Measurements from ENCODE around the gene ATP8A1. TPM values are rescaled to one million over a fixed set of nuclear protein-coding genes. Genes with fewer than 3 reads are reported as not detected.

The ATP8A1 gene
- total and polyA plus RNA-seq, 2 of the 4 experiments (the other 2 are of a cell fraction) = 0.12 to 0.36 TPM

GRCh38 chr4:42638993-42639392, 17.9 kb downstream of the ATP8A1 start:
- no peak for ATAC-seq (ENCODE audit: low read depth)

More at GRCh38 chr4:42638993-42639392, 17.9 kb downstream of the ATP8A1 start:
- Histone ChIP-seq H3K79me1 (ENCODE audit: low read depth in 1 of 2, low read length in 2 of 2) (no peaks in the 10 kb centered on the region), H2BK5ac (ENCODE audit: low read depth, low read length, poor library complexity, severe bottlenecking) (no peak overlapping the region), H2BK20ac (ENCODE audit: low read depth, low read length) (no peak overlapping the region), H3K9me3 (ENCODE audit: control insufficient read depth, insufficient read depth, low read length) (no peaks in the 10 kb centered on the region), H2AFZ (replicated peaks; ENCODE audit: low read length, poor library complexity) (no peak overlapping the region), H3K4ac (ENCODE audit: low read depth, low read length) (no peak overlapping the region), H2AK5ac (ENCODE audit: low read depth, low read length) (no peak overlapping the region), H3K9me1 (ENCODE audit: insufficient read depth, low read length) (no peaks in the 10 kb centered on the region), H3K18ac (ENCODE audit: low read depth, low read length) (no peak overlapping the region), H4K20me1 (ENCODE audit: insufficient read depth, low read length) (no peaks in the 10 kb centered on the region), H3K27me3 (ENCODE audit: control insufficient read depth, insufficient read depth, low read length) (no peaks in the 10 kb centered on the region), H4K5ac (ENCODE audit: low read depth, low read length) (no peak overlapping the region), H2BK120ac (ENCODE audit: low read depth, low read length) (no peak overlapping the region), H4K8ac (ENCODE audit: low read depth in 2 of 2, low read length in 2 of 2) (no peak overlapping the region), H3K9ac (ENCODE audit: low read depth, low read length) (no peak overlapping the region), H3K27ac (ENCODE audit: insufficient read depth, low read length) (no peak overlapping the region), H3K4me3 (ENCODE audit: insufficient read depth, low read depth, low read length) (no peak overlapping the region), H3K4me1 (ENCODE audit: control insufficient read depth, insufficient read depth, low read length) (no peaks in the 10 kb centered on the region), H3K4me2 (ENCODE audit: low read depth, low read length) (no peak overlapping the region), H2BK15ac (ENCODE audit: low read depth, low read length) (no peak overlapping the region), H3K23ac (ENCODE audit: low read depth, low read length) (no peak overlapping the region), H4K91ac (ENCODE audit: insufficient read depth, low read depth, low read length) (no peak overlapping the region), H3K14ac (replicated peaks; ENCODE audit: low read depth, low read length) (no peak overlapping the region), H3K36me3 (ENCODE audit: control insufficient read depth, insufficient read depth, low read length) (no peaks in the 10 kb centered on the region), H2AK9ac (replicated peaks; ENCODE audit: low read depth, low read length, poor library complexity) (no peak overlapping the region), H3K56ac (ENCODE audit: extremely low read depth, insufficient read depth, low read length) (no peak overlapping the region)
- intact Hi-C loops (cut with micrococcal nuclease) = no loop called here
- WGBS, 2 experiments (ENCODE audit: extremely low coverage in 2 of 2, insufficient read length in 1 of 2) = no CpG with 5 or more reads among the region's 3 CpGs
- no peak for DNase-seq
- BruUV-seq (replicated peaks) = no TSS peak
- ChIA-PET CTCF (no interaction called here), POLR2A (ENCODE audit: unreplicated experiment) (no interaction called here)
- TF ChIP-seq CTCF (conservative IDR thresholded peaks at IDR 0.05; ENCODE audit: low read depth, low read length) = no peak
- TF ChIP-seq CHD1 (IDR thresholded peaks at IDR 0.05; ENCODE audit: low read depth, low read length) = no peak
- TF ChIP-seq USF2 (IDR thresholded peaks at IDR 0.05; ENCODE audit: low read depth, low read length) = no peak
- no peak for TF ChIP-seq MAFK (IDR thresholded peaks at IDR 0.05; ENCODE audit: low read depth, low read length)
- TF ChIP-seq FOS (IDR thresholded peaks at IDR 0.05; ENCODE audit: low read depth, low read length) = no peak
- no peak for TF ChIP-seq POLR2A (IDR thresholded peaks at IDR 0.05; ENCODE audit: low read depth, low read length)
- TF ChIP-seq NFE2L2 (IDR thresholded peaks at IDR 0.05; ENCODE audit: low read depth, low read length) = no peak
- TF ChIP-seq CEBPB (IDR thresholded peaks at IDR 0.05; ENCODE audit: low read depth, low read length) = no peak
- TF ChIP-seq ELK1 (IDR thresholded peaks at IDR 0.05; ENCODE audit: borderline replicate concordance, low read depth, low read length) = no peak
- no peak for TF ChIP-seq MXI1 (IDR thresholded peaks at IDR 0.05; ENCODE audit: borderline replicate concordance, low read depth, low read length)
- TF ChIP-seq BHLHE40 (IDR thresholded peaks at IDR 0.05; ENCODE audit: low read depth, low read length) = no peak
- no peak for TF ChIP-seq RCOR1 (IDR thresholded peaks at IDR 0.05; ENCODE audit: insufficient replicate concordance, low read length)
- TF ChIP-seq MAZ (IDR thresholded peaks at IDR 0.05; ENCODE audit: borderline replicate concordance, low read depth, low read length) = no peak
- TF ChIP-seq SMC3 (IDR thresholded peaks at IDR 0.05; ENCODE audit: low read depth, low read length) = no peak
- no peak for TF ChIP-seq RAD21 (IDR thresholded peaks at IDR 0.05; ENCODE audit: low read length)
- no peak for TF ChIP-seq RFX5 (IDR thresholded peaks at IDR 0.05; ENCODE audit: low read depth, low read length)
- in situ Hi-C loops (cut with MboI; ENCODE audit: low sequenced_read_pairs) = no loop called here
- dilution Hi-C loops (cut with HindIII; ENCODE audit: low sequenced_read_pairs, unreplicated experiment) = no loop called here

All from IMR-90 (cell line).